HEK293 (cell line): ENCODE data around the gene PDZRN4.

Experiments
- AEBP2 ChIP-seq: fragments of 450-650 bp; formaldehyde crosslinking; IDR thresholded peaks from 2 replicates; pipeline ENCODE4 v1.5.1; 2016; ENCODE audit warnings: missing biosample characterization, missing genetic modification characterization, borderline replicate concordance
- CTCF ChIP-seq: fragments of 450-650 bp; formaldehyde crosslinking; IDR thresholded peaks from 2 replicates; pipeline ENCODE4 v1.5.1; 2016; ENCODE audit warnings: missing biosample characterization, missing genetic modification characterization
- HOXC10 ChIP-seq: sonication (generic); formaldehyde crosslinking; IDR thresholded peaks from 2 replicates; pipeline ENCODE4 v1.8.1; 2023; ENCODE audit warnings: mild to moderate bottlenecking, missing genetic modification reagents
- KLF1 ChIP-seq: fragments of 450-650 bp; formaldehyde crosslinking; IDR thresholded peaks from 2 replicates; pipeline ENCODE4 v1.5.1; 2016; ENCODE audit warnings: missing biosample characterization, missing genetic modification characterization
- MZF1 ChIP-seq: fragments of 450-650 bp; formaldehyde crosslinking; IDR thresholded peaks from 2 replicates; pipeline ENCODE4 v1.5.1; 2017; ENCODE audit warnings: missing biosample characterization, missing genetic modification characterization, borderline replicate concordance
- PRDM4 ChIP-seq: fragments of 450-650 bp; formaldehyde crosslinking; IDR thresholded peaks from 2 replicates; pipeline ENCODE4 v1.5.1; 2017; ENCODE audit warnings: missing biosample characterization, missing genetic modification characterization
- REST ChIP-seq: fragments of 450-650 bp; formaldehyde crosslinking; IDR thresholded peaks from 2 replicates; pipeline ENCODE4 v1.5.1; 2016; ENCODE audit warnings: missing biosample characterization, missing genetic modification characterization
- YY1 ChIP-seq: fragments of 450-650 bp; formaldehyde crosslinking; IDR thresholded peaks from 2 replicates; pipeline ENCODE4 v1.5.1; 2018; ENCODE audit warnings: missing biosample characterization, missing genetic modification characterization
- ZNF146 ChIP-seq: fragments of 450-650 bp; formaldehyde crosslinking; IDR thresholded peaks from 2 replicates; pipeline ENCODE4 v1.5.1; 2016; ENCODE audit warnings: missing biosample characterization, missing genetic modification characterization
- ZNF324 ChIP-seq: fragments of 450-650 bp; formaldehyde crosslinking; IDR thresholded peaks from 2 replicates; pipeline ENCODE4 v1.5.1; 2016; ENCODE audit warnings: missing biosample characterization, missing genetic modification characterization
- ZNF449 ChIP-seq: fragments of 450-650 bp; formaldehyde crosslinking; IDR thresholded peaks from 2 replicates; pipeline ENCODE4 v1.5.1; 2017; ENCODE audit warnings: missing biosample characterization, mild to moderate bottlenecking, missing genetic modification characterization, moderate library complexity
- ZNF501 ChIP-seq: fragments of 450-650 bp; formaldehyde crosslinking; IDR thresholded peaks from 2 replicates; pipeline ENCODE4 v1.5.1; 2016; ENCODE audit warnings: missing biosample characterization, missing genetic modification characterization

GRCh38 chr12:41213107-41213506 lies 25.0 kb downstream of the PDZRN4 start:
- TF ChIP-seq CTCF, result no peak
- no peak for TF ChIP-seq ZNF501 (tag by site-specific recombination)
- TF ChIP-seq AEBP2 (tag by site-specific recombination), result no peak
- no peak for TF ChIP-seq KLF1
- TF ChIP-seq REST (tag by site-specific recombination), result no peak
- no peak for TF ChIP-seq HOXC10 (CRISPR knock-in tag)
- TF ChIP-seq ZNF324 (tag by site-specific recombination), result no peak
- TF ChIP-seq ZNF449 (tag by site-specific recombination), result no peak
- TF ChIP-seq PRDM4 (tag by site-specific recombination), result no peak
- TF ChIP-seq ZNF146 (tag by site-specific recombination), result no peak
- TF ChIP-seq YY1, result no peak
- TF ChIP-seq MZF1 (tag by site-specific recombination), result no peak
